Adrenal gland (tissue), 12 donors: Measurements from ENCODE around the gene C6orf141. TPM values are rescaled to one million over a fixed set of nuclear protein-coding genes. Genes with fewer than 3 reads are reported as not detected.

Source experiments
- DNase-seq, 7 donors: peaks; one replicate each; pipeline ENCODE4 v3.0.0-alpha.2; 2019 to 2020
- H3K27ac ChIP-seq, 5 donors: fragments of 200-600 bp; sonication (generic) in 4 of 5; 1 replicate in 3 of 5; 2 replicates in 2 of 5; pipeline versions ENCODE4 v1.5.1 to v1.8.0; 2016 to 2020; ENCODE audit warnings: mild to moderate bottlenecking in 1 of 5
- H3K27me3 ChIP-seq: fragments of 200-600 bp; 2 replicates; pipeline ENCODE4 v1.8.0; 2021
- H3K36me3 ChIP-seq, 2 donors: fragments of 200-600 bp; replicated peaks in 1 of 2; 1 replicate in 1 of 2; 2 replicates in 1 of 2; pipeline versions ENCODE4 v1.5.1 to v1.8.0; 2018 to 2022
- H3K4me1 ChIP-seq, 2 donors: fragments of 200-600 bp; replicated peaks in 1 of 2; 1 replicate in 1 of 2; 2 replicates in 1 of 2; pipeline versions ENCODE4 v1.5.1 to v1.8.0; 2018 to 2021
- H3K4me3 ChIP-seq, 4 donors: fragments of 200-600 bp; sonication (generic) in 3 of 4; one replicate each; pipeline ENCODE4 v1.5.1; 2016 to 2018
- H3K9me3 ChIP-seq, 3 donors: fragments of 200-600 bp; sonication (generic) in 1 of 3; replicated peaks in 1 of 3; 1 replicate in 2 of 3; 2 replicates in 1 of 3; pipeline versions ENCODE4 v1.5.1 to v1.8.0; 2016 to 2021
- CTCF ChIP-seq, 6 experiments: fragments of 450-650 bp in 4 of 6; fragments of 200-600 bp in 2 of 6; sonication (generic) in 1 of 6; IDR thresholded peaks; 1 replicate in 5 of 6; 2 replicates in 1 of 6; pipeline versions ENCODE4 v1.5.1 to v1.8.0; 2016 to 2021; ENCODE audit warnings: antibody characterized with exemption in 6 of 6, mild to moderate bottlenecking in 2 of 6, moderate library complexity in 1 of 6
- POLR2A ChIP-seq, 2 donors: fragments of 450-650 bp; IDR thresholded peaks; one replicate each; pipeline ENCODE4 v1.6.1; 2017; ENCODE audit warnings: antibody characterized with exemption in 2 of 2, mild to moderate bottlenecking in 2 of 2, moderate library complexity in 1 of 2
- WGBS, 4 donors: extraction: QIAGEN DNeasy Blood & Tissue Kit in 2 of 4; methylation state at CpG; one replicate each; pipeline versions ENCODE4 v1.1.5 to v1.1.7; 2013 to 2017; 5-methylcytosine and 5-hydroxymethylcytosine counted together
- intact Hi-C, 2 donors: fragments of 100-400 bp; cut with DNase I; formaldehyde crosslinking; loops; one replicate each; pipeline versions ENCODE4 v1.14.1 to v1.15.0; 2022 to 2023
- polyA plus RNA-seq, 3 donors: library from polyadenylated mRNA; stranded (reverse); fragments of 200-250 nt in 2 of 3; fragments of 350-450 nt in 1 of 3; fragmentation: Illumina TruSeq in 1 of 3; extraction: RNeasy Lipid Tissue Mini Kit (QIAGEN cat#74804) in 1 of 3; gene quantifications; one replicate each; pipeline ENCODE4 v1.2.3, GENCODE V29; 2013 to 2014
- total RNA-seq, 9 donors: library from RNA; depleted of rRNA in 4 of 9; stranded (reverse); fragments of >200 nt in 4 of 9; fragments of 120-200 nt in 1 of 9; fragmentation: NEBNext Ultra II Directional in 1 of 9; extraction: Animal tissue kit (Norgen Biotek cat#: 25700) in 1 of 9; gene quantifications; one replicate each; pipeline versions ENCODE4 v1.1.0 to v1.2.4, GENCODE V29; 2013 to 2023
- donor health status: healthy with polysubstance abuse.
- donor health status: Bipolar disorder and iron deficiency.
- donor health status: DM: yes; HTN: yes; CAD: no.
- donor health status: DM: no; HTN: no; CAD: no.
- donor health status: DM: no; HTN: no; CAD: no.
- donor health status: DM: yes; HTN: yes; CAD: no.

The C6orf141 gene
- total and polyA plus RNA-seq, 12 donors: 0.16 to 2.9 (median 1.0) TPM; not detected in 4

- Histone ChIP-seq H3K4me1 (no peaks in the 10 kb centered on the region), H3K36me3 (no peaks in the 10 kb centered on the region), H3K27me3 (peaks cover 6% of the 10 kb centered on the region), H3K9me3 (no peaks in the 10 kb centered on the region), H3K4me3 (no peak overlapping the region), H3K27ac (no peak overlapping the region)
- intact Hi-C loops: no loop called here
- WGBS, 4 donors: 69 to 93% (median 83%) methylated on average over 3 of the region's 3 CpGs
- no peak for TF ChIP-seq POLR2A (IDR thresholded peaks at IDR 0.05)
- no peak for TF ChIP-seq CTCF (IDR thresholded peaks at IDR 0.05)
- no peak for DNase-seq
Measured at GRCh38 chr6:49557177-49557576, 6.7 kb downstream of the C6orf141 start.

GRCh38 chr6:49558238-49558637 is 7.8 kb downstream of the C6orf141 start:
- Histone ChIP-seq H3K4me1 (no peaks in the 10 kb centered on the region), H3K27me3 (no peaks in the 10 kb centered on the region), H3K9me3 (no peaks in the 10 kb centered on the region), H3K27ac (no peak overlapping the region), H3K36me3 (no peaks in the 10 kb centered on the region), H3K4me3 (no peak overlapping the region)
- DNase-seq: no peak
- intact Hi-C loops: no loop called here
- TF ChIP-seq POLR2A (IDR thresholded peaks at IDR 0.05) (no peak), CTCF (IDR thresholded peaks at IDR 0.05) (no peak)

- H3K4me1 ChIP-seq: no peaks in the 10 kb centered on the region
- 59 to 71% (median 66%) methylated on average over 5 of the region's 5 CpGs for WGBS, 4 donors
- H3K36me3 ChIP-seq: no peaks in the 10 kb centered on the region
- no peak overlapping the region for H3K27ac ChIP-seq
- intact Hi-C loops: no loop called here
- H3K4me3 ChIP-seq: no peak overlapping the region
- TF ChIP-seq CTCF (IDR thresholded peaks at IDR 0.05) (no peak), POLR2A (IDR thresholded peaks at IDR 0.05) (no peak)
- no peak for DNase-seq
- no peaks in the 10 kb centered on the region for H3K9me3 ChIP-seq
- no peaks in the 10 kb centered on the region for H3K27me3 ChIP-seq
Measured at GRCh38 chr6:49563006-49563886, 12.8 kb downstream of the C6orf141 start.

GRCh38 chr6:49564552-49564951 is 14.1 kb downstream of the C6orf141 start:
- Histone ChIP-seq H3K9me3 (no peaks in the 10 kb centered on the region), H3K27me3 (no peaks in the 10 kb centered on the region), H3K4me3 (no peak overlapping the region), H3K36me3 (no peaks in the 10 kb centered on the region), H3K27ac (no peak overlapping the region), H3K4me1 (no peaks in the 10 kb centered on the region)
- TF ChIP-seq CTCF (IDR thresholded peaks at IDR 0.05): no peak
- no peak for TF ChIP-seq POLR2A (IDR thresholded peaks at IDR 0.05)
- intact Hi-C loops: no loop called here
- 54 to 92% (median 66%) methylated on average over 1 of the region's 1 CpG for WGBS, 4 donors
- no peak for DNase-seq
